Stimulated activated CD4-positive, alpha-beta T cell treated with anti-CD3 and anti-CD28 coated beads, TNF-alpha, amount 100 ng/mL, for 1 hour (primary cell): ENCODE data around the gene TLL1.

Experiments used
- DNase-seq, 3 donors: peaks; one replicate each; pipeline ENCODE4 v3.0.0-alpha.2; 2020; ENCODE audit warnings: low read depth in 3 of 3, low spot score in 1 of 3

The TLL1 gene

GRCh38 chr4:166140951-166141350 is 267.9 kb downstream of the TLL1 start:
- DNase-seq: no peak

DNA sequence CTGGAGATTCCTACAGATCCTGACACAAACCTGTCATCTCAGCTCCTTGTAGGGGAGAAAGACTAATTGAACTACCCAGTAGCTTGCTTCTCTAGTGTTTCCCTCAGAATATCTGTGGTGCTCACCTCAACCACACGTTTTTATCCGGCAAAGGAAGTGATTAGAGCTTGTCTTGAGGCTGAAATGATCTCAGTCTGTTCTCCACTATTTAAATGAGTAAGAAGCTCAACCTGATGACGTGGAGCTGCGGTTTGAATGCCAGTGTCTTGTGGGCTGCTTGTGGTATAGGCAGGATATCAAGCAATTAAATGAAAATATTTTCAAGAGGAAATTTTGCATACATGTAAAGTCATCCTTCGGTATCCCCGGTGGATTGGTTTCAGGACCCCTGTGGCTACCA is 270.2 kb downstream of the TLL1 start:
- DNase-seq: no peak

GRCh38 chr4:166144607-166145006 is 271.6 kb downstream of the TLL1 start:
- DNase-seq: no peak

- no peak for DNase-seq
Measured at GRCh38 chr4:166146806-166147540, 273.9 kb downstream of the TLL1 start.
